ENCODE results near the gene UBE2S. TPM values are rescaled to one million over a fixed set of nuclear protein-coding genes. Genes with fewer than 3 reads are reported as not detected.
"Not testable (repeated sequence)": the region's sequence is repeated elsewhere in the genome, so short reads cannot be mapped to it uniquely, and the experiment has no call there.

Gene UBE2S
- total RNA-seq, 8 experiments from 2014 or later, result 21.5 to 86.6 (median 37.8) TPM

DNA sequence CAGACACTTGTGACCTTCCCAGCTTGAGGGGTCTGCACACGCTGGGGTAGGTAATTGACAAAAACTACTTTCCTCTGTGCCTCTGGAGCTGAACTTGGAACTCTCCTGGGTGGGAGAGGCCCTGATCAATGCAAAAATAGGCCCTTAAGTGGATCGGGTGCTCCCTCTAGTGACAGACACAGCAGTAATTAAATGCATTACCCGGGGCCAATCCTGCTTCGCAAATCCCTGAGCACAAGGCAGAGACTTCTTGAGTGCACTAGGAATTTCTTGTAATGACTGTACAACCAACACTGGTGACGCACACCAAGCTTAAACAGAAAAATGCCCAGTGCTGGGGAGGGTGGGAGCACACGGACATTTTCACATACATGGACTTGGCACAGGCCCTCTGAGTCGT, 10.6 kb upstream of the UBE2S start:
- no peak overlapping the region for H3K27ac ChIP-seq
- 0 to 80% (median 12%) methylated on average over 1 to 5 of the region's 7 CpGs; no CpG with 5 or more reads in 2 of the 10 experiments for WGBS, 10 experiments
- peak; percentile 88 to 99 (median 95) for ATAC-seq (replicated peaks in 6 of 8)
- no peaks in the 10 kb centered on the region for H3K4me1 ChIP-seq (replicated peaks in 1 of 2)
- H3K4me3 ChIP-seq, result no peak overlapping the region
- in situ Hi-C loops (cut with MboI; ENCODE audit: low pct_unique_long_range_greater_than_20kb in 2 of 9, low sequenced_read_pairs in 9 of 9, unreplicated experiment in 9 of 9), result loop anchor here in 5 of 9 experiments (25.0 kb wide), 1 partner anchor 281 kb away; the partner anchor contains the start of gene TNNT1 (in 5 of the 5)

GRCh38 chr19:55410168-55410567, 2.6 kb upstream of the UBE2S start:
- no peak for ATAC-seq (replicated peaks in 6 of 8)
- Histone ChIP-seq H3K27ac (no peak overlapping the region), H3K4me1 (replicated peaks in 1 of 2) (peaks cover 17% of the 10 kb centered on the region in 2 donors), H3K4me3 (no peak overlapping the region)
- in situ Hi-C loops (cut with MboI; ENCODE audit: low pct_unique_long_range_greater_than_20kb in 2 of 9, low sequenced_read_pairs in 9 of 9, unreplicated experiment in 9 of 9), result loop anchor here in 5 of 9 experiments (25.0 kb wide), 1 partner anchor 273 kb away; the partner anchor contains the start of gene TNNT1 (in 5 of the 5)
- 67 to 100% (median 82%) methylated on average over 2 of the region's 2 CpGs; no CpG with 5 or more reads in 4 of the 10 experiments for WGBS, 10 experiments

DNA sequence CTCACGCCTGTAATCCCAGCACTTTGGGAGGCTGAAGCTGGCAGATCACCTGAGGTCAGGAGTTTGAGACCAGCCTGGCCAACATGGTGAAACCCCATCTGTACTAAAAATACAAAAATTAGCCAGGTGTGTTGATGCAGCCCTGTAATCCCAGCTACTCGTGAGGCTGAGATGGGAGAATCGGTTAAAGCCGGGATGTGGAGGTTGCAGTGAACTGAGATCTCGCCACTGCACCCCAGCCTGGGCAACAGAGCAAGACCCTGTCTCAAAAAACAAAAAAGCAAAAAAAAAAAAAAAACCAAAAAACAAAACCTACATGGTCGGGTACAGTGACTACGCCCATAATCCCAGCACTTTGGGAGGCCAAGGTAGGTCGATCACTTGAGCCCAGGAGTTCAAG, 1.6 kb upstream of the UBE2S start:
- in situ Hi-C loops (cut with MboI; ENCODE audit: low pct_unique_long_range_greater_than_20kb in 2 of 9, low sequenced_read_pairs in 9 of 9, unreplicated experiment in 9 of 9), result loop anchor here in 5 of 9 experiments (25.0 kb wide), 1 partner anchor 272 kb away; the partner anchor contains the start of gene TNNT1 (in 5 of the 5)
- WGBS, 10 experiments, result 83 to 100% (median 95%) methylated on average over 1 to 7 of the region's 8 CpGs
- ATAC-seq (replicated peaks in 6 of 8); H3K4me3 ChIP-seq: not testable (repeated sequence)
- Histone ChIP-seq H3K4me1 (replicated peaks in 1 of 2) (peaks cover 17% of the 10 kb centered on the region in 2 donors), H3K27ac (peak overlapping the region in 1 of 2 donors; percentile 96)

GRCh38 chr19:55408533-55408872, 915 bp upstream of the UBE2S start:
- Histone ChIP-seq H3K27ac (peak overlapping the region; percentile 96), H3K4me3 (peak overlapping the region; percentile 15 to 23 (median 18)), H3K4me1 (replicated peaks in 1 of 2) (peaks cover 17% of the 10 kb centered on the region in 2 donors)
- no peak for ATAC-seq (replicated peaks in 6 of 8)
- in situ Hi-C loops (cut with MboI; ENCODE audit: low pct_unique_long_range_greater_than_20kb in 2 of 9, low sequenced_read_pairs in 9 of 9, unreplicated experiment in 9 of 9), result loop anchor here in 5 of 9 experiments (25.0 kb wide), 1 partner anchor 271 kb away; the partner anchor contains the start of gene TNNT1 (in 5 of the 5)
- WGBS, 10 experiments, result 0 to 100% (median 66%) methylated on average over 1 to 5 of the region's 9 CpGs; no CpG with 5 or more reads in 2 of the 10 experiments

DNA sequence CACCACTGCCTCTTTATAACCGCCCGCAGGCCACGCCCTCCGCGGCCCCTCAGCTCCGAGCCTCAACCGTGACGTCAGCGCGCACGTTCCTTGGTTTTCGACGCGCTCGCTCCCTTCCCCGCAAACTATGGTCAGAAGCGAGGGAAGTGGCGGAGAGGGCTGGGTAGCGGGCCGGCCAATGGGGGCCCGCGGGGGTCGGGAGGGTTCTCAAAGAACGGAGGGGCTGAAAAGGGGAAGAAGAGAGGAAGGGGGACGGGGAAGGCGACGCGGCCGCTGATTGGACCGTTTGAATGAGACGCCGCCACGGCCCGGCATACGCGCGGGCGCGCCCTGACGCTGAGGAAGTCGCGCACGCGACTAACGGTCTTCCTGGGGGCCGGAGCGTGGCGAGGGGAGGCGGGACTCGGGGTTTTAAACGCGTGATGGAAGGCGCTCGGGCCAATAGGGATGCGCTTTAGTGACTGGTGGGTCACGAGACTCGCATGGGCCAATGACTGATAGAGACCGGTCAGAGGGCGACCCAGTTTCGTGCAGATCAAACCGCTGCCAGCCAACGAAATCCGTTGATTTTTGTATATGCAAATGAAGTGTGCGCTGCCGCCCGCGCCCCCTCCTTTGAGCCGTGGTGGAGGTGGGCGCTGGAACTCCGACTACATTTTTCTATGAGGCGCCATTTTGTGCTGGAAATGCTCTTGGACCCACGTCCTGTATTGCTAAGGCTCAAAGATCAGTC, 378 bp upstream of the UBE2S start:
- WGBS, 10 experiments, result 0 to 7% (median 0%) methylated on average over 1 to 10 of the region's 72 CpGs; no CpG with 5 or more reads in 2 of the 10 experiments
- in situ Hi-C loops (cut with MboI; ENCODE audit: low pct_unique_long_range_greater_than_20kb in 2 of 9, low sequenced_read_pairs in 9 of 9, unreplicated experiment in 9 of 9), result loop anchor here in 5 of 9 experiments (25.0 kb wide), 1 partner anchor 271 kb away; the partner anchor contains the start of gene TNNT1 (in 5 of the 5)
- Histone ChIP-seq H3K4me3 (peak overlapping the region; percentile 72 to 91 (median 75)), H3K27ac (peak overlapping the region; percentile 97 to 99), H3K4me1 (replicated peaks in 1 of 2) (peaks cover 17% of the 10 kb centered on the region in 2 donors)
- ATAC-seq (replicated peaks in 6 of 8), result peak; percentile 87 to 93 (median 92)

- Histone ChIP-seq H3K27ac (peak overlapping the region; percentile 97 to 99), H3K4me1 (replicated peaks in 1 of 2) (peaks cover 17% of the 10 kb centered on the region in 2 donors), H3K4me3 (peak overlapping the region; percentile 72 to 91 (median 75))
- WGBS, 10 experiments, result no CpG with 5 or more reads among the region's 35 CpGs
- in situ Hi-C loops (cut with MboI; ENCODE audit: low pct_unique_long_range_greater_than_20kb in 2 of 9, low sequenced_read_pairs in 9 of 9, unreplicated experiment in 9 of 9), result loop anchor here in 5 of 9 experiments (25.0 kb wide), 1 partner anchor 270 kb away; the partner anchor contains the start of gene TNNT1 (in 5 of the 5)
- ATAC-seq (replicated peaks in 6 of 8), result peak in 3 of 8 experiments; percentile 3 to 24 (median 23)
Observed at GRCh38 chr19:55406826-55407549, 600 bp downstream of the UBE2S start.

DNA sequence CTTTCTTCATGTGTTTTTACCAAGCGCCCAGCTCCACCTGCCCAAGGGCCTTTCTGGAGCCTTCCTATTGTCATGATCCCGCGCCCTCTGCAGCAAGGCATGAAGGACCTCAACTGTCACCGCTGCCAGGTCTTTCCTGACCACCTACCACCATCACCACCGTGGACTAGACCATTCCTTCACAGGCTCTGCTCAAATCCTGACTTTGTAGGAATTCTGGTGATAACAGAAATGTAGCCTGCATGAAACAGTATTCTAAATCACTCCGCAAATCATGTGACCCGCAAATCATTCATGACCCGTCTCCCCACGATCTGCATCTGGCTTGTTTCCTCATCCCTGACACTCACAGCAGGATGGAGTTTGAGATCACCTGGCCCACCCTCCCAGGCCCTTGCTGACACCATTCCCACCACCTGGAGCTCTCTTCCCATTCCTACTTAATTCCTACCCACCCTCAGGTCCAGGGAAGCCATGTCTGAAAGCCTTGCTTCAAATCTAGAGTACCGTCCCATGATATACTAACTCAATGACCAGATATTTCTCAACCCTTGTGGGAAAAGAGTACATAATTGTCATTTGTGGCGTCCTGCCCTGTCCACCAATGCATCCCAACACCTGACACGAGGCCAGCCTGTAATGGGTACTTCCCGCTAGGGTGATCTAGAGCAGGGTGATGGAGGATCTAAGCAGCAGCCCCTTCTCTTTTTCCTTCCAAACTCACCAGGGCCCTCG, 1.3 kb downstream of the UBE2S start:
- peak overlapping the region in 1 of 2 donors; percentile 97 for H3K27ac ChIP-seq
- no peak for ATAC-seq (replicated peaks in 6 of 8)
- peaks cover 17% of the 10 kb centered on the region in 2 donors for H3K4me1 ChIP-seq (replicated peaks in 1 of 2)
- WGBS, 10 experiments, result 40 to 81% (median 68%) methylated on average over 1 to 6 of the region's 14 CpGs; no CpG with 5 or more reads in 4 of the 10 experiments
- peak overlapping the region; percentile 72 to 91 (median 75) for H3K4me3 ChIP-seq
- in situ Hi-C loops (cut with MboI; ENCODE audit: low pct_unique_long_range_greater_than_20kb in 2 of 9, low sequenced_read_pairs in 9 of 9, unreplicated experiment in 9 of 9), result loop anchor here in 5 of 9 experiments (25.0 kb wide), 1 partner anchor 269 kb away; the partner anchor contains the start of gene TNNT1 (in 5 of the 5)

- WGBS, 10 experiments, result 70 to 100% (median 88%) methylated on average over 1 to 3 of the region's 5 CpGs; no CpG with 5 or more reads in 7 of the 10 experiments
- in situ Hi-C loops (cut with MboI; ENCODE audit: low pct_unique_long_range_greater_than_20kb in 2 of 9, low sequenced_read_pairs in 9 of 9, unreplicated experiment in 9 of 9), result loop anchor here in 5 of 9 experiments (25.0 kb wide), 1 partner anchor 268 kb away; the partner anchor contains the start of gene TNNT1 (in 5 of the 5)
- Histone ChIP-seq H3K4me3 (peak overlapping the region in 2 of 5 donors; percentile 75 to 85), H3K27ac (no peak overlapping the region), H3K4me1 (replicated peaks in 1 of 2) (peaks cover 17% of the 10 kb centered on the region in 2 donors)
- ATAC-seq (replicated peaks in 6 of 8), result no peak
Observed at GRCh38 chr19:55405638-55406037, 1.9 kb downstream of the UBE2S start.

DNA sequence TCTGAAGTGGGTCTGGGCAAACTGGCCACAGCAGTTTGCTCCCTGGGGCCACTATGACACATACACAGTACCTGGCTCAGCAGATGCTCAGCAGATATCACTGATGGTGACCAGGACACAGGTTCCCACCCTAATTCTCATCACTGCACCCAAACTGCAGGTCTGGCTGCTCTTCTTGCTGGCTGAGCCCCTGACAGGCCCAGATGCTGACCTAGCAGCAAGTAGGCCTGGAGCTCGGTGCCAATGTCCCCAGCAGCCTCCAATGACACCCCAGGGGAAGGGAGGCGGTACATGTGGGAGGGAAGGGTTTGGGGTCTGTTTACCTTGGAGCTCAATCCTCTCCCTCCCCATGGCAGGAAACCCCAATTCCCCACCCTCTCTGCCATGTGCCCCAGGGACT, 5.1 kb downstream of the UBE2S start:
- ATAC-seq (replicated peaks in 6 of 8), result no peak
- Histone ChIP-seq H3K27ac (no peak overlapping the region), H3K4me3 (no peak overlapping the region), H3K4me1 (replicated peaks in 1 of 2) (peaks cover 10 to 11% of the 10 kb centered on the region in 2 donors)
- in situ Hi-C loops (cut with MboI; ENCODE audit: low pct_unique_long_range_greater_than_20kb in 2 of 9, low sequenced_read_pairs in 9 of 9, unreplicated experiment in 9 of 9), result loop anchor here in 5 of 9 experiments (25.0 kb wide), 1 partner anchor 265 kb away; the partner anchor contains the start of gene TNNT1 (in 5 of the 5)
- WGBS, 10 experiments, result no CpG with 5 or more reads among the region's 2 CpGs

GRCh38 chr19:55401390-55401789, 6.2 kb downstream of the UBE2S start:
- WGBS, 10 experiments, result no CpG with 5 or more reads among the region's 28 CpGs
- not testable (repeated sequence) for H3K4me3 ChIP-seq; H3K4me1 ChIP-seq (replicated peaks in 1 of 2); H3K27ac ChIP-seq
- in situ Hi-C loops (cut with MboI; ENCODE audit: low pct_unique_long_range_greater_than_20kb in 2 of 9, low sequenced_read_pairs in 9 of 9, unreplicated experiment in 9 of 9), result loop anchor here in 5 of 9 experiments (25.0 kb wide), 1 partner anchor 264 kb away; the partner anchor contains the start of gene TNNT1 (in 5 of the 5)
- ATAC-seq (replicated peaks in 6 of 8), result peak in 5 of 8 experiments; percentile 8 to 29 (median 20)

- Histone ChIP-seq H3K4me1 (replicated peaks in 1 of 2) (no peaks in the 10 kb centered on the region), H3K4me3 (no peak overlapping the region), H3K27ac (no peak overlapping the region)
- peak in 5 of 8 experiments; percentile 3 to 17 (median 15) for ATAC-seq (replicated peaks in 6 of 8)
- WGBS, 10 experiments, result 53 to 100% (median 84%) methylated on average over 1 to 8 of the region's 14 CpGs; no CpG with 5 or more reads in 1 of the 10 experiments
- in situ Hi-C loops (cut with MboI; ENCODE audit: low pct_unique_long_range_greater_than_20kb in 2 of 9, low sequenced_read_pairs in 9 of 9, unreplicated experiment in 9 of 9), result loop anchor here in 5 of 9 experiments (25.0 kb wide), 1 partner anchor 263 kb away; the partner anchor contains the start of gene TNNT1 (in 5 of the 5)
Observed at GRCh38 chr19:55400281-55401087, 7.1 kb downstream of the UBE2S start.
